Activated naive CD4-positive, alpha-beta T cell treated with anti-CD3 and anti-CD28 coated beads, Interleukin-2, amount 10 ng/mL, durations not matched to agents 5 hours and 36 hours (primary cell): ENCODE measurements around the gene ACKR3. TPM values are rescaled to one million over a fixed set of nuclear protein-coding genes. Genes with fewer than 3 reads are reported as not detected.

ENCODE experiments used
- total RNA-seq, 2 experiments: library from RNA; stranded (reverse); gene quantifications; one replicate each; pipeline ENCODE4 v1.2.3, GENCODE V29; 2021

Gene ACKR3
- total RNA-seq, result 1 to 10 TPM; 5.4 to 6.1 TPM

DNA sequence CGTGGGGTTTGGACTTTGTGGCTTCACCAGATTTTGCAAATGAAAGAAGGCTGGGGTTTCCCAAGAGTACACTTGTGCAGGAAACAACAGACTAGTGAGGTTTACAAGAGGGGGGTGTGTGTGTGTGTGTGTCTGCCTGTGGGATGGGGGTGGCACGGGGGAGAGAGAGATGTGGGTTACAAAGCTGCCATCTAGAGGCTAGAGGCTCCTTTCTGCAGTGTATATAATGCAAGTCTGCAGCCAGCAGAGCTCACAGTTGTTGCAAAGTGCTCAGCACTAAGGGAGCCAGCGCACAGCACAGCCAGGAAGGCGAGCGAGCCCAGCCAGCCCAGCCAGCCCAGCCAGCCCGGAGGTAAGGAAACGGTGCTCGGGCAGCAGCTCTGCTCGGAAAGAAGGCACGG, at the start of gene ACKR3:
Gene ACKR3, plus strand, starts transcription at position 253 of the 401 bp plus-strand sequence. CDS start 10,641 bp downstream, outside the sequence.

